ENCODE results near the gene KLF16. TPM values are rescaled to one million over a fixed set of nuclear protein-coding genes. Genes with fewer than 3 reads are reported as not detected.

KLF16 gene
- total RNA-seq, 2 experiments from 2014 or later, result 37.9 to 39.0 TPM

DNA sequence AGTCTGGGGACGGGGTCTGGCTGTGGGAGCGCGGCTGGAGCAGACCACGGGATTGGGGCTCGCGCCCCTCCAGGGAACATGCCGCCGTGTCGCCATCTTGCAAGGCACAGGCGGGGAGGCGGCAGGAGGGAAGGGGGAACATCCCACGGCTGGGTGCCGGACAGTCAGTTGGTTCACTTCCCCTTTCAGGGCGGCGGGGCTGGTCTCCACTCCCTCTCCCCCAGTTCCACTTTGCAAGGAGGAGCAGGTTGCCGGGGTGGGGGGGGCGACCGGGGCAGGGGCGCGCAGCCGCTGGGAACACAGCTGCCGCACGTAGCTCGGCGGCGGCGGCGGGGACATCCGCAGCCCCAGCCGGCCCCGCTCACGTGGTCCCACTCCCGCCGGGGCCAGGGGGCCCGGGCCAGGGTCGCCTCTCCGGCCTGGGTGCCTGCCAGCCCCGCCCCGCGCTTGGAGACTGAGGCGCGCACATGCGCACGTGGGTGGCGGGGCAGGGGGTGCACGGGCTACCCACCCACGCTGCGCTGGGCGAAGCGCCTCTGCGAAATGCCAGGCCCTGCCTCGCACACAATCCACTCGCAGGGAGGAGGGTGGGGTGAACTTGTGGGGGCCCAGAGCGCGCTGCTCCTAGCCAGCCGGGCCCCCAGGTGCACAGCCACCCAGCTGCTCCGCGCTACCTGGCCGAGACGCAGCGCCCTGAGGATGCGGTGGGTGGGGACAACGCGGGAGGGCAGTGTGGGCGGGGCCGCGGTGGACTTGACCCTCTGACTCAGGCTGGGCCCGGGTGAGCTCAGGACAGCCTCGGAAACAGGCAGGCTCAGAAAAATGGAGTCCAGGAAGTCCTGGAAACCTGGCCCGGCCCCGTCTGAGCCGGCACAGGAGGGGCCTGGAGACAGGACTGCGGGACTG lies 6.4 kb downstream of the KLF16 start:
- H3K4me1 Mint-ChIP-seq, result peaks cover 43% of the 10 kb centered on the region

DNA sequence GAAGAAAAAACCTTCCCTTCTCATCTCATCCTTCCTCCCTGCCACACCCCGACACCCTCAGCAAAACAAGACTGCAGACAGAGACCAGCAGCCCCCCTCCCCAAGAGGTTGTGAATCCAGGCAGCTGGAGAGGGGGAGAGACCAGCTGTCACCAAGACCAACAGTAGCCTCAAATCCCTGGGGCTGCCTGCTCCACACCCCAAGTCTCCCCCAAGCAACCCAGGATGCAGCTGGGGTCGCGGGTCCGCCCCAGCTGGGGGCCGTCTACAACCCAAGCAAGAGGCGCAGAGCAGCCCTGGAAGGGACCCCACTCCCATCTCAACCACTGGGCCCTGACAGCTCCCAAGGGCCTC lies 7.1 kb downstream of the KLF16 start:
- Mint-ChIP-seq H3K9me3 (no peaks in the 10 kb centered on the region), H3K27me3 (no peaks in the 10 kb centered on the region), H3K36me3 (peaks cover 4% of the 10 kb centered on the region), H3K4me1 (peaks cover 43% of the 10 kb centered on the region), H3K27ac (peak overlapping the region; percentile 86), H3K4me3 (peak overlapping the region; percentile 82)
- DNase-seq, result no peak

More for the DNA sequence above, 6.4 kb downstream of the KLF16 start:
- H3K4me3 Mint-ChIP-seq, result peak overlapping the region; percentile 82
- H3K27me3 Mint-ChIP-seq, result no peaks in the 10 kb centered on the region
- H3K9me3 Mint-ChIP-seq, result no peaks in the 10 kb centered on the region
- peak overlapping the region; percentile 86 for H3K27ac Mint-ChIP-seq
- DNase-seq, result peak; percentile 62
- H3K36me3 Mint-ChIP-seq, result peaks cover 7% of the 10 kb centered on the region

DNA sequence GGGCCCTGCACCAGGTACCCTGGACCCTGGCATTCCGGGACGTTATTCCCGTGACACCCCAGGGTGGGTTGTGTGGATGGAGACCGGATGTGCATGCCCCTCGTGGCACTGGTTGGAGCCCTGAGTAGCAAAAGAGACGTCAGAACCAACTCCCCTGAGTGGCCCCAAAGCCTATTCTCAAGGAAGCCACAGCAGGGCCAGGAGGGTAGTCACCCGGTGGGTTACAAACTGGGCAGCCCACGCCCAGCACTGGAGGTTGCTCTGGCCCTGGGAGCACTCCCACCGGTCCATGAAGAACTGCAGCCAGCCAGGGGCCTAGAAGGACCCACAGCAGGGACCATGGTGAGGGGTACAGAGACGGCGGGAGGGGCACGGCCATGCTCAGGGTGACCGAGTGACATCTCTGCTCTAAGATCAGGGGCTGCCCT lies 7.5 kb downstream of the KLF16 start:
- Mint-ChIP-seq H3K9me3 (no peaks in the 10 kb centered on the region), H3K36me3 (peaks cover 6% of the 10 kb centered on the region), H3K27me3 (no peaks in the 10 kb centered on the region), H3K4me3 (peak overlapping the region; percentile 82), H3K27ac (peak overlapping the region; percentile 86), H3K4me1 (peaks cover 41% of the 10 kb centered on the region)
- peak; percentile 57 for DNase-seq

DNA sequence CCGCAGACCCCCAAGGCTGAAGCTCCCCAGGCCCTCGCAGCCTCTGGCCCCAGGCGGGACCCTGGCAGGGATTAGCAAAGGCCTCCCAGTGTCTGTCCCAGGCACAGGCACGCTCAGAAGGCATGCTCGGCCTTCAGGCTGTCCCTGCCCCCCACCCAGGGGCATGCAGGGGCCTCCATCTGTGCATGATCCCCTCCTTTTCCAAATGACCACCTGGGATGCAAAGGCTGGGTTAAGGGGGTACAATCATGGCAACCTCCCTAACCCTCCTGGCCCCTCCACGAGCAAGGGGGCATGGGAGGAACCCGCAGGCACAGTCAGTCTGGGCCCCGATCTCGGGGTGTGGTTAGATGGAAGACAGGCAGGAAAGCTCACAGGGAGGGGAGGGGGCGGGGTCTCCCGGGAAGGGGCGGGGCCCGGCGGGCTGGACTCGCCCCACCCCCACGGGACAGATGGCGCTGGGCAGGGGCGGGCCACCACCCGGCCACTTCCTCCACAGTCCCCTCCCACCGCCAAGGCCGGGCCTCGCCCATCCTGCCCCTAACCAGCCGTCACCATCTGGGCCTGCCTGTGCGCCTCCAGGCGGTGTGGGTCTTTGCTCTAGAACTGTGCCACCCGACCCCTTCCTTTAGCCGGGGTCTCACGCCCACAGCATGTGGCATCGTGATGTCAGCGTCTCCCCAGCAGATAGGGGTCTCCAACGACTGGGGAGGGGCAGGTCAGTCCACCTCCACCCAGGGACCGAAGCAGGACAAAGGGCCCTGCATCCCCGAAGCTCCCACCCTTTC lies 8.1 kb downstream of the KLF16 start:
- Mint-ChIP-seq H3K27me3 (no peaks in the 10 kb centered on the region), H3K4me1 (peaks cover 43% of the 10 kb centered on the region), H3K27ac (peak overlapping the region; percentile 86), H3K9me3 (no peaks in the 10 kb centered on the region), H3K36me3 (peaks cover 7% of the 10 kb centered on the region), H3K4me3 (peak overlapping the region; percentile 82)
- DNase-seq, result peak; percentile 87

DNA sequence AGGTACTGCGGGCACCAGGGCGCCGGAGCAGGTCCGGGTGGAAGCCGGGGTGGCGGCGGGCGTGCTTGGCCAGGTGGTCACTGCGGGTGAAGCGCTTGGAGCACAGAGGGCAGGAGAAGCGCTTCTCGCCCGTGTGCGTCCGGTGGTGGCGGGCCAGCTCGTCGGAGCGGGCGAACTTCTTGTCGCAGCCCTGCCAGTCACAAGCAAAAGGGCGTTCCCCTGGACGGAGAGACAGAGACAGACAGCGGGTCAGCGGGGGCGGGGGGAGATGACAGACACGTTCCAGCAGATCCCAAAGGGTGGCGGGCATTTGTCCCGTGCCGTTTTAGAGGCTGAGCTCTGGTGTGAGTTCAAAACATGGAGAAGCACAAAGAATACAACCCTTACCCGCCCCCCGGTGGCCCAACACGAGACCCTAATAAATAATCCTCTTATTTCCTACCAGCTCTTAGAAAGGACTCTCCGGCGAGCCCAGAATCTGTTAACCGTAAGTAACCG lies 8.8 kb downstream of the KLF16 start:
- peaks cover 7% of the 10 kb centered on the region for H3K36me3 Mint-ChIP-seq
- H3K4me1 Mint-ChIP-seq, result peaks cover 40% of the 10 kb centered on the region
- H3K4me3 Mint-ChIP-seq, result no peak overlapping the region
- H3K27ac Mint-ChIP-seq, result peak overlapping the region; percentile 77
- no peaks in the 10 kb centered on the region for H3K9me3 Mint-ChIP-seq
- DNase-seq, result no peak
- H3K27me3 Mint-ChIP-seq, result no peaks in the 10 kb centered on the region

DNA sequence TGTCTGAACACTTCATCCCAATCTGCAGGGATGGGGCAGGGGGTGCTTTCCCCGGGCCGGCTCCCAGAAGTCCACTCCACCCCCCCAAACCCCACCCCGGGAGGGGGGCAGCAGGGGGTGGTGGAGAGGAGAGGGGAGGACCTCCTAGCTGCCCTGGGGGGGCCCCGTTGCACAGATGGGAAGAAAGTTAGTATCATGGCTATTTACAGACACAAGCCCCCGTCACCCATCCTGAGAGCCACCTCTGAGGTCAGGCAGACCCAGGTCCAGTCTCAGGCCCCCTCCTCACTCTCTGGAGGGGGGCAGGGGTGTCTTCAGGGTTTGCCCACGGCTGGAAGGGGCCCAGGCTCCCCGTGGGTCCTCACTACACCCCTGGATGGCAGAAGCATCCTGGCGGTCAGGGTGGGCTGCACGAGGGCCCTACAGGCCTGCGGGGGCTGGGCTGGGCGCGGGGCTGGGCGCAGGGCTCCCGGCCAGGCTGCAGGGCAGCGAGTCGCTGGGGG lies 9.3 kb downstream of the KLF16 start:
- peaks cover 42% of the 10 kb centered on the region for H3K4me1 Mint-ChIP-seq
- H3K9me3 Mint-ChIP-seq, result no peaks in the 10 kb centered on the region
- no peak overlapping the region for H3K4me3 Mint-ChIP-seq
- peaks cover 7% of the 10 kb centered on the region for H3K36me3 Mint-ChIP-seq
- DNase-seq, result no peak
- no peaks in the 10 kb centered on the region for H3K27me3 Mint-ChIP-seq
- no peak overlapping the region for H3K27ac Mint-ChIP-seq

DNA sequence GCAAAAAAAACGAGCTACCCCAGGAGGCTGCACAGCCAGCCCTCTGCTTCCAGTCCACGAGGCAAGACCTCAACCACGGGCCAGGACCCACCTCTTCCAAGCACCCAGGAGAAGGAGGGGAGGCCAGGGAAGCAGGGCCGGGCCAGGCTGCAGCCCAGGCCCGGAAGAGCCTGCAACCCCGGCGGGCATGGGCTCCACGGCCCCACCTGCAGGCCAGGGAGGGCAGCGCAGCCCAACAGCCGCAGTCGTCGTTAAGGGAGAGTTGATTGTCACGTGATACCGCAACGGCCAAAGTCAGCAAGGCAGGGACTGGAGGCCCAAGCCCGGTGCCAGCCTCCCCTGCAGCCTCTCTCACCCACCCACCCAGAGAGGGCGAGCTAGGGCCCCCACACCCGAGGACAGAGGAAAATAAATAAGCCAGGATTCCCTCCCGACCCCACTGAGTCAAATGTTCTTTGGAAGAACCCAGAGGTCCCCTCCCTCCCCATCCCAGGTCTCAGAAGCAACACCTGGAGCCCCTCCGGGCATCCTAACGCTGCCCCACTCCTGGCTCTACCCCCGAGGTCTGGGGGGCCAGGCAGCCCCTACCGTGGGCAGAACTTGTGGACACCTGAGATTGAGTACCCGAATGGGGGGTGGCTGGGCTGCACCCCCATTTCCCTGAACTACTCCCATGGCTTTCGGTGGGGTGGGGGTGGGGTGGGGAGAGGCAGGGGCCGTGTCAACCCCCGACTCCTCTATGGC lies 9.9 kb downstream of the KLF16 start:
- Mint-ChIP-seq H3K4me3 (peak overlapping the region; percentile 47), H3K4me1 (peaks cover 41% of the 10 kb centered on the region), H3K9me3 (no peaks in the 10 kb centered on the region)

DNA sequence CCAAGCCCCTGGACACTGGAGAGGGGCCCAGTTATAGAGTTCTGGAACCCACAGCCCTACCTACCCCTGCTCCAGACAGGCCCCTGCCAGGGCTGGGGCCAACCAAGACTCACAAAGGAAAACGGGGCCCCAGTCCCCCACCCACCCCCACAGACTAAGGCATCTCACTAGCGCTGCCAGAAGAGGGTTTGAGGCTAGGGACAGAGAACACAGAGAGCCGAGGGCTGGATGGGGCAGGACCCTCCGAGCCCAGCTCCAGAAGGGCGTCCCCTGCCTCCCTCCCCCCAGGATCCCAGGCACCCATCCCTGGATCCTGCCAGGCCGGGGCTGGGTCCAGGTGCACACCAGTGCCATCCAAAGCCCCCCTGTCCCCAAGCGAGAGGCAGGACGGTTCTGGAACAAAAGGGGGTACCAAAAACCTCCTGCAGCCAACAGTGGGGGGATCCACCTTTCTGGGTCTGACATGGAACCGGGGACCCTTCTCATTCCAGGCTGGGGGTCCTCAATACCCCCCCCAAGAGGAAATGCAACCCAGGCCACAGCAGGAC lies 10.7 kb downstream of the KLF16 start:
- no peak overlapping the region for H3K4me3 Mint-ChIP-seq
- DNase-seq, result no peak
- peak overlapping the region; percentile 85 for H3K27ac Mint-ChIP-seq
- H3K9me3 Mint-ChIP-seq, result no peaks in the 10 kb centered on the region
- H3K36me3 Mint-ChIP-seq, result peaks cover 7% of the 10 kb centered on the region
- peaks cover 38% of the 10 kb centered on the region for H3K4me1 Mint-ChIP-seq
- H3K27me3 Mint-ChIP-seq, result no peaks in the 10 kb centered on the region

More for the DNA sequence above, 9.9 kb downstream of the KLF16 start:
- Mint-ChIP-seq H3K36me3 (peaks cover 7% of the 10 kb centered on the region), H3K27me3 (no peaks in the 10 kb centered on the region), H3K27ac (peak overlapping the region; percentile 85)
- peak; percentile 89 for DNase-seq

DNA sequence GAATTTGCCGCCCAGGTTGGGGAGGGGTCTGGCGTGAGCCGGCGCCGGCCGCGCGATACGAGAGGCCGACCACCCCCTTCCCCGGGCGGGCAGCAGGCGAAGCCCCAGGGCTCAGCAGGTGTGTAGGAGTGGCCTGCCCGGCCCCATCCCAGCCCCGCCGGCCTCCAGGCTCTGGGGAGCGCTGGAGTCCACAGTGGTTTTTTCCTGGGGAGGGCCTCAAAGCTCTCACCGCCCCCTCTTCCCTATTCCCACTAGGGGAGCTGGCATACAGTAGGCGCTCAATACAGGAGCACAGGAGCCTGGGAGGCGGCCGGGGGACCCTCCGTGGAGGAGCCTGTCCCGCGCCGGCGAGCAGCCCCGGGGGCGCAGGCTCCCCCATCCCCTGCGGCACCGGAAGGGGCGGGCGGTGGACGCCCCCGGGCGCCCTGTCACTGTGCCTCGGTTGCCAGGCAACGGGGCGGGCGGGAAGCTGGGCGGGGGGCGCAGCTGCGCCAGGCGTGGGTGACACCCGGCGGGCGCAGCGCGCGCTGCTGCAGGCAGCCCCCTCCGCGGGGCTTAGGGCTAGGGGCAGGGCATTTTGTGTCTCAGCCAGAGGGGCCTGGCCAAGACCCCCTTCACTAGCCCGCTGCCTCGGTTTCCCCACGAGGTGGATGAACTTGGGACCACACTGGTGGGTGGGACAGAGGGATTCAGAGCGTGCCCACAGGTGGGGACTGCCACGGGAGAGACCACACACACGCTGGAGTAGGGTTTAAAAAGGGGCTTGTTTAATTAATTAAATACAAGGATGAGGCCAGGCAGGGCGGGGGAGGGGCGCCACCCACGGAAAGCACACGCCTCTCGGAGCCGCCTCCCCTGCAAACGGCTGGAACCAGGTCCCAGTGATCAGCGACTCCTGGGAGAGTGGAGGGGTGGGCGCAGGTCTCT lies 11.5 kb downstream of the KLF16 start:
- Mint-ChIP-seq H3K9me3 (no peaks in the 10 kb centered on the region), H3K27ac (peak overlapping the region; percentile 38), H3K36me3 (peaks cover 11% of the 10 kb centered on the region), H3K4me1 (peaks cover 45% of the 10 kb centered on the region), H3K27me3 (no peaks in the 10 kb centered on the region), H3K4me3 (peak overlapping the region; percentile 40)
- DNase-seq, result peak; percentile 80

DNA sequence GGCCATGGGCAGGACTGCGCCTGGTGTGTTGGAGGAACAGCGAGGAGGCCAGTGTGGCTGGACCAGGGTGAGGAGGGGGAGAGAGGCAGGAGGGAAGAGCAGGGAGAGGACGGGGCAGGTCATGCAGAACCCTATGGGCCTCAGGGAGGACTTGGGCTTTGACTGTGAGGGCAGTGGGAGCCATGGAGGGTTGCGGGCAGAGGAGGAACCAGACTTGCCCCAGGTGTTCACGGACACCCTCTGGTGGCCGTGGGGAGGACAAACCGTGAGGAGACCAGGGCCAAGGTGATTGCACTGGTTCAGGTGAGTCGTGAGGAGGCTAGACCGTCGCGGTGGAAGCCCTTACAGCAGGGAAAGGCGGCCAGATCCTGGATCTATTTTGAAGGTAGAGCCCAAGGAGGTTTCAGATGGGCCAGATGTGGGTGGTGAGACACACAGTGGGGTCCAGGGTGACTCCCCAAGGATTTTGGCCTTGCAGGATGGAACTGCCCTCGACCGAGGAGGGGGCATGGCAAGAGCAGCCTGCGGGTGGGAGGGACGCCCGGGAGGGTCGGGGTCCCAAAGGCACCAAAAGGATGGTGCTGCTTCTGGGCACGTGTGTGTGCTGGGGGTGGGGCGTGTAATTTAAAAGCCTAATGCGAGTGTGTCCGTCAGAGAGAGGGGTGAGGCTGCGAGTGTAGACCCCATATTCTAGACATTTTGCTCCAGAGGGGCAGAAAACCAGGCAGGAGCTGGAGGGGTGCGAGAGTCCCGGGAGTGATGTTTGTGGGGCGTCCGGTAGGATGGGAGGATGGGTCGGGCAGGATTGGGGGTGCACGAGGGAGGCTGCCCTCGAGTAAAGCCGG lies 12.3 kb downstream of the KLF16 start:
- peak overlapping the region; percentile 60 for H3K27ac Mint-ChIP-seq
- H3K4me3 Mint-ChIP-seq, result peak overlapping the region; percentile 33
- peaks cover 52% of the 10 kb centered on the region for H3K4me1 Mint-ChIP-seq
- H3K36me3 Mint-ChIP-seq, result peaks cover 15% of the 10 kb centered on the region
- no peaks in the 10 kb centered on the region for H3K9me3 Mint-ChIP-seq
- no peaks in the 10 kb centered on the region for H3K27me3 Mint-ChIP-seq
- no peak for DNase-seq

DNA sequence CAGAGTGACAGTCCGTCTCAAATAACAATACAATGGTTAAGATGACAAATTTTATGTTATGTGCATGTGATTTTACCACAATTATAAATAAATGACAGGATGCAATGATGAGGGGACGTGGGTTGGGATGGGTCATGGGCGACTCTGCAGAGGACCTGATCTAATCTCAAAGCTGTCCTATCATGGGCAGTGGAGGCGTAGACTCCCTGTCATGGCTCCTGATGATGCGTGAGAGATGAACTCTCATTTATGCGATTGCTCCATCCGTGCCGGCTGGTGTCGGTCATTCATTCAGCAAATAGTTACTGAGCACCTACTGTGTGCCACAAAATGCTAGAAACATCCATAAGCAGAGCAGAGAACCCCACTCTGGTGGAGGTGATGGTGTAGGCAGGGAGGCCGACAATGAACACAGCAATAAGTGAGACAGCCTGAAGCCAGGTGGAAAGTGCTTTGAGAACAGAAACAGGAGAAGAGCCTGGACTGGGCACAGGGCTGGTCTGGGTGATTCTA lies 13.4 kb downstream of the KLF16 start:
- H3K27ac Mint-ChIP-seq, result no peak overlapping the region
- DNase-seq, result no peak
- H3K36me3 Mint-ChIP-seq, result peaks cover 15% of the 10 kb centered on the region
- H3K27me3 Mint-ChIP-seq, result no peaks in the 10 kb centered on the region
- H3K9me3 Mint-ChIP-seq, result no peaks in the 10 kb centered on the region
- H3K4me1 Mint-ChIP-seq, result peaks cover 49% of the 10 kb centered on the region
- no peak overlapping the region for H3K4me3 Mint-ChIP-seq

DNA sequence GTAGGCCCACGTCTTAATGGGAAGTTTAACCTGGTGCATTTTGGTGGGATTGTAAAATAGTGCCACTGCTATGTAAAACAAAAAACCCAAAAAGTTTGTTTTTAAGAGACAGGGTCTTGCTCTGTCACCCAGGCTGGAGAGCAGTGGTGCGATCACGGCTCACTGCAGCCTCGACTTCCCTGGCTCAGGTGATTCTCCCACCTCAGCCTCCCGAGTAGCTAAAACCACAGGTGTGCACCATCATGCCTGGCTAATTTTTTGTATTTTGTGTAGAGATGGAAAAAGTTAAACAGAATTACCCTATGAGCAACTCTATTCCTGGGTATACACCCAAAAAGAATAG lies 14.3 kb downstream of the KLF16 start:
- peak overlapping the region; percentile 74 for H3K4me3 Mint-ChIP-seq
- H3K36me3 Mint-ChIP-seq, result peaks cover 15% of the 10 kb centered on the region
- peak overlapping the region; percentile 68 for H3K27ac Mint-ChIP-seq
- no peaks in the 10 kb centered on the region for H3K9me3 Mint-ChIP-seq
- no peaks in the 10 kb centered on the region for H3K27me3 Mint-ChIP-seq
- peaks cover 45% of the 10 kb centered on the region for H3K4me1 Mint-ChIP-seq
- no peak for DNase-seq

Data from activated naive CD8-positive, alpha-beta T cell treated with anti-CD3 and anti-CD28 coated beads for 36 hours (primary cell).